GM12875 (cell line): ENCODE measurements around the gene CSF2RB.

Experiments
- H3K4me3 ChIP-seq: one replicate; pipeline ENCODE4 v1.5.1; 2011; ENCODE audit warnings: low read depth, low read length, control low read depth
- CTCF ChIP-seq: IDR thresholded peaks from 2 replicates; pipeline ENCODE4 v1.5.1; 2011; ENCODE audit warnings: low read depth, mild to moderate bottlenecking, control low read depth, inconsistent platforms, low read length, moderate library complexity, borderline replicate concordance; ENCODE audit not compliant: insufficient read depth

The CSF2RB gene

DNA sequence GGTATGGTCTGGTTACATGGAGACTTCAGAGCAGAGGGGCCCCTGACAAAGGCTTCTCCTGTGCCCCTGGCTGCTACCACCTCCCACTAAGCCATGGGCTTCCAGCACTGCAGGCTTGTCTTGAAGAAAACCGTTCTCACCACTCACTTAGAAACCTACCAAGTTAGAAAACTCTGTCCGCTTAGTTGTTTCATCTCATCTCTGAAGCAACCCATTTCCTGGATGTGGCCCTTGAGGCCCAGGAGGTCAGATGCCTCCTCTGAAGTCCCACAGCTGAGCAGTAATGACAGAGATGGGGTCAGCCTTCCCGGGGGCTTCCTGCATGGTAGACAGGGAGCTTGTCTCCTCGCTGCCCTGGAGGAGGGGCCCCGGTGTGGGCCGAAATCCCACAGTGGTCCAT lies 12.9 kb downstream of the CSF2RB start:
- no peak overlapping the region for H3K4me3 ChIP-seq
- no peak for TF ChIP-seq CTCF

- no peak for TF ChIP-seq CTCF
- no peak overlapping the region for H3K4me3 ChIP-seq
Observed at GRCh38 chr22:36926721-36927435, 13.4 kb downstream of the CSF2RB start.

DNA sequence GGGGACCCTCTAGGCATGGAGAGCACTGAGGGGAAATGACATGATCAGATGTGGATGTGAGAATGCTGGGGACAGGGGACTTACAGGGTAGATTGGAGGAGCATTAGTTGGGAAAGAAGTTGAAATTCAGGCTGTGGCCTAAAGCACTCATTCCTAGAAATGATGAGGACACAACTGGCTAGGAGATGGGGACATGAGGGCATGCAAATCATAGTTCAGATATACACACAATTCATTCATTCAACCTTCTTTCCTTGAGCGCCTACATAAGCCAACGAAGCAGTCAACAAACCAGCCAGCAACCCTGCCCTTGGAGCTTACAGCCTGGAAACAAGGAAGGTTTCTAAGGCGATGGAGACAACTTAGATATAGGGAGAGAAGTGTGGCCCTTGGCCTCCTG lies 14.2 kb downstream of the CSF2RB start:
- no peak overlapping the region for H3K4me3 ChIP-seq
- no peak for TF ChIP-seq CTCF

GRCh38 chr22:36928196-36928595 lies 14.8 kb downstream of the CSF2RB start:
- TF ChIP-seq CTCF, result no peak
- no peak overlapping the region for H3K4me3 ChIP-seq

GRCh38 chr22:36928786-36929535 lies 15.5 kb downstream of the CSF2RB start:
- H3K4me3 ChIP-seq, result no peak overlapping the region
- TF ChIP-seq CTCF, result no peak

GRCh38 chr22:36929621-36930020 lies 16.2 kb downstream of the CSF2RB start:
- H3K4me3 ChIP-seq, result no peak overlapping the region
- no peak for TF ChIP-seq CTCF
